ENCODE results near the gene TBX5.

GRCh38 chr12:114319422-114319821, 86.5 kb downstream of the TBX5 start:
- no peak for TF ChIP-seq POLR2AphosphoS5 (IDR thresholded peaks at IDR 0.05; ENCODE audit: borderline replicate concordance, low read depth, low read length)
- TF ChIP-seq EZH2 (IDR thresholded peaks at IDR 0.05), result no peak
